ENCODE results near the gene RABL3. TPM values are rescaled to one million over a fixed set of nuclear protein-coding genes. Genes with fewer than 3 reads are reported as not detected.

The RABL3 gene
- total RNA-seq, 2 donors from 2014 or later: 29.7 to 32.0 TPM

GRCh38 chr3:120673116-120673515 is 69.2 kb downstream of the RABL3 start:
- no peaks in the 10 kb centered on the region for H3K27me3 ChIP-seq (replicated peaks; ENCODE audit: insufficient read depth)
- TF ChIP-seq CTCF (IDR thresholded peaks at IDR 0.05): no peak
- H3K9me3 ChIP-seq: no peaks in the 10 kb centered on the region
- no peak overlapping the region for H3K27ac ChIP-seq
- ATAC-seq (ENCODE audit: insufficient number of reproducible peaks, low FRiP score, low read depth) (no peak), DNase-seq (ENCODE audit: low spot score) (no peak)
- H3K4me1 ChIP-seq (ENCODE audit: control insufficient read depth in 1 of 2, low read depth in 2 of 2): peaks cover 0 to 5% of the 10 kb centered on the region in 2 donors
- H3K36me3 ChIP-seq: no peaks in the 10 kb centered on the region
- no peak overlapping the region for H3K4me3 ChIP-seq

- Histone ChIP-seq H3K36me3 (no peaks in the 10 kb centered on the region), H3K27ac (no peak overlapping the region), H3K4me1 (ENCODE audit: control insufficient read depth in 1 of 2, low read depth in 2 of 2) (no peaks in the 10 kb centered on the region), H3K27me3 (replicated peaks; ENCODE audit: insufficient read depth) (no peaks in the 10 kb centered on the region), H3K9me3 (no peaks in the 10 kb centered on the region), H3K4me3 (no peak overlapping the region)
- TF ChIP-seq CTCF (IDR thresholded peaks at IDR 0.05): no peak
- DNase-seq (ENCODE audit: low spot score): no peak
- no peak for ATAC-seq (ENCODE audit: insufficient number of reproducible peaks, low FRiP score, low read depth)
Observed at GRCh38 chr3:120670576-120670975, 71.7 kb downstream of the RABL3 start.

GRCh38 chr3:120664926-120665325 is 77.4 kb downstream of the RABL3 start:
- no peaks in the 10 kb centered on the region for H3K9me3 ChIP-seq
- no peak for DNase-seq (ENCODE audit: low spot score)

GRCh38 chr3:120661945-120662344 is 80.4 kb downstream of the RABL3 start:
- Histone ChIP-seq H3K36me3 (no peaks in the 10 kb centered on the region), H3K4me3 (no peak overlapping the region), H3K27me3 (replicated peaks; ENCODE audit: insufficient read depth) (no peaks in the 10 kb centered on the region), H3K9me3 (no peaks in the 10 kb centered on the region), H3K4me1 (ENCODE audit: control insufficient read depth in 1 of 2, low read depth in 2 of 2) (no peaks in the 10 kb centered on the region), H3K27ac (no peak overlapping the region)
- ATAC-seq (ENCODE audit: insufficient number of reproducible peaks, low FRiP score, low read depth) (no peak), DNase-seq (ENCODE audit: low spot score) (no peak)
- TF ChIP-seq CTCF (IDR thresholded peaks at IDR 0.05): no peak

More at GRCh38 chr3:120664926-120665325, 77.4 kb downstream of the RABL3 start:
- no peaks in the 10 kb centered on the region for H3K27me3 ChIP-seq (replicated peaks; ENCODE audit: insufficient read depth)
- H3K4me3 ChIP-seq: no peak overlapping the region
- no peaks in the 10 kb centered on the region for H3K4me1 ChIP-seq (ENCODE audit: control insufficient read depth in 1 of 2, low read depth in 2 of 2)
- no peaks in the 10 kb centered on the region for H3K36me3 ChIP-seq
- H3K27ac ChIP-seq: no peak overlapping the region
- TF ChIP-seq CTCF (IDR thresholded peaks at IDR 0.05): no peak
- ATAC-seq (ENCODE audit: insufficient number of reproducible peaks, low FRiP score, low read depth): no peak

- TF ChIP-seq CTCF (IDR thresholded peaks at IDR 0.05): no peak
- Histone ChIP-seq H3K4me1 (ENCODE audit: control insufficient read depth in 1 of 2, low read depth in 2 of 2) (no peaks in the 10 kb centered on the region), H3K27ac (no peak overlapping the region), H3K27me3 (replicated peaks; ENCODE audit: insufficient read depth) (no peaks in the 10 kb centered on the region), H3K4me3 (no peak overlapping the region), H3K9me3 (no peaks in the 10 kb centered on the region), H3K36me3 (no peaks in the 10 kb centered on the region)
- ATAC-seq (ENCODE audit: insufficient number of reproducible peaks, low FRiP score, low read depth) (no peak), DNase-seq (ENCODE audit: low spot score) (no peak)
Observed at GRCh38 chr3:120661106-120661905, 81.0 kb downstream of the RABL3 start.
